NCI-H187 treated with DMSO at 0.1 percent for 48 hours (cell line): Measurements from ENCODE around the gene UCK1.
A peak's percentile ranks its signal among the peaks of the same experiment; 100 is the strongest.
"Not testable (repeated sequence)": the region's sequence is repeated elsewhere in the genome, so short reads cannot be mapped to it uniquely, and the experiment has no call there.

Experiments used
- DNase-seq: peaks from one replicate; lab custom pipeline; 2025; lab: John Stamatoyannopoulos, UW

UCK1 gene

GRCh38 chr9:131554087-131554842 lies 23.2 kb upstream of the UCK1 start:
- no peak for DNase-seq

DNA sequence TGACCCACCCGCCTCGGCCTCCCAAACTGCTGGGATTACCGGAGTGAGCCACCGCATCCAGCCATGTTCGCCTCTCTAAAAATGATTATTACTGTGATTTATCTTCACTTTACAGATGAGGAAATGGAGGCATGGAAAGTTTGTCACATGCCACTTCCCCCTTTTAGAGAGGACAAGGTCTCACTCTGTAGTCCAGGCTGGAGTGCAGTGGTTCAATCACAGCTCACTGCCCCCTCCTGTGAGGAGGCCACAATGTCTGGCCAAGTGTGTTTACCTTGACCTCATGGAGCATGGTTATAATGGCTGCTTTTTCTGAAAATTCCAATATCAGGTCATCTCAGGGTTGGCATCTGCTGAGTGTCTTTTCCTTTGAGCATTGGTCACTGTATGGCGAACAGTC lies 21.0 kb upstream of the UCK1 start:
- DNase-seq: no peak

DNA sequence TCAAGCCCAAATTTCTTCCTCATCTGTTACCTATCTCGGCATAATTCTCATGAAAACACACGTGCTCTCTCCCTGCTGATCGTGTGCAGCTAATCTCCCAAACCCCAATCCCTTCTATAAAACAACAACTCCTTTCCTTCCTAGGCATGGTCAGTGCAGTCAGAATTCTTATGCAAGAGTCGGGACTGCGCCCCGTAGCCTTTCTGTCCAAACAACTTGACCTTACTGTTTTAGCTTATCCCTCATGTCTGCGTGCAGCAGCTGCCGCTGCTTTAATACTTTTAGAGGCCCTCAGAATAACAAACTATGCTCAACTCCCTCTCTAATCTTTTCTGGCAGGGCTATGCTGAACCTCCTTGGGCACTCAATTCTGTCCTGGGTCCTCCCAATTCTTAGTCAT lies 19.4 kb upstream of the UCK1 start:
- DNase-seq: not testable (repeated sequence)

DNA sequence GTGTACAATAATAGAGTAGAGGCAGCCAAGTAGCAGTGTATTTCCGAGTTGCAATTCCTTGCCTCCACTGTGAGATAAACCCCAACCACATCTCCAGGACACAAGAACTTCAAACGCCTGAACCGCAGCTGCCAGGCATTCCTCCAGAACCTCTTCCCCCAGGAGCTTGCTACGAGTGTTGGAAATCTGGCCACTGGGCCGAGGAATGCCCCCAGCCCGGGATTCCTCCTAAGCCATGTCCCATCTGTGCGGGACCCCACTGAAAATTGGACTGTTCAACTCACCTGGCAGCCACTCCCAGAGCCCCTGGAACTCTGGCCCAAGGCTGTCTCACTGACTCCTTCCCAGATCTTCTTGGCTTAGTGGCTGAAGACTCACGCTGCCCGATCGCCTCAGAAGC lies 18.1 kb upstream of the UCK1 start:
- DNase-seq: not testable (repeated sequence)

- no peak for DNase-seq
Observed at GRCh38 chr9:131546336-131547084, 15.4 kb upstream of the UCK1 start.

GRCh38 chr9:131545786-131546335 lies 14.8 kb upstream of the UCK1 start:
- DNase-seq: no peak

DNA sequence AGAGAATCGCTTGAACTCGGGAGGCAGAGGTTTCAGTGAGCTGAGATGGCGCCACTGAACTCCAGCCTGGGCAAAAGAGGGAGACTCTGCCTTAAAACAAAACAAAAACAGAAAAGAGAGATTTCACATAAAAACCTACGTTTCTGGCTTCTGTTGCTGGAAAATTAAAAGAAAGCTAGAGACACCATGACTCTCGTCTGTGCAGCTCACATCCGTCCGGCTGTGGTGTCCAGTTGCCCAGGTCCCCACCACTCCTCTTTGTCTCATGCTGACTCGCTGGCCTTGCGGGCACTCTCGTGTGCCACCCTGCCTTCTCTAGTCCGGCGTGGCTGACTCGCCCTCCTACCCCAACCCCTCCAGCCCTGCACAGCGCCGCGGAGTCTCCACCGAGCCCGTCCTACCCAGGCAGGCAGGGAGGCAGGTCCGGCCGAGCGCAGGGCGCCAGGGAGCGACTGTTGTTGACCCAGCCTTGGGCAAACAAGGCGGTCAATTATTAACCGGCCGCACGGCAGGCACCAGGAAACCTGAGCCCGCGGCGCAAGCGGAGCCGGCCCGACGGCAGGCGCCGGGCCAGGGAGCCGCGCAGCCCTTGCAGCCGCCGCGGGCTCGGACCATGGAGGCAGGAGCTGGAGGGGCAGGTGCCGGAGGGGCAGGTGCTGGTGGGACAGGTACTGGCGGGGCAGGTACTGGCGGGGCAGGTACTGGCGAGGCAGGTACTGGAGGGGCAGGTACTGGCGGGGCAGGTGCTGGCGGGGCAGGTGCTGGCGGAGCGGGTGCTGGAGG lies 14.1 kb upstream of the UCK1 start, which contains the start of gene PRRT1B:
Gene PRRT1B (plus strand): TSS at position 521 of the 783 bp plus-strand sequence. CDS start 93 bp downstream, at position 614.
- no peak for DNase-seq

DNA sequence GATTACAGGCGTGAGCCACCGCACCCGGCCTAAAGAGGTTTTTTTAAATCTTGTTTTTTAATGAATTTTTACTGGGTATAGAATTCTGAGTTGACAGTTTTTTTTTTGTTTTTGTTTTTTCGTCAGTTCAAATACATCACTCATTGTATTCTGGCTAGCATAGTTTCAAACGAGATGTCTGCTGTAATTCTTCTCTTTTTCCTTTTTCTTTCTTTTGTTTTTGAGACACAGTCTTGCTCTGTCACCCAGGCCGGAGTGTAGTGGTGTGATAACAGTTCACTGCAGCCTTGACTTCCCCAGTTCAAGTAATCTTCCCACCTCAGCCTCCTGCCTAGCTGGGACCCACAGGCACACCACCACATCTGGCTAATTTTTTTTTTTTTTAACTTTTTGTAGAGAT lies 12.1 kb upstream of the UCK1 start:
- no peak for DNase-seq

GRCh38 chr9:131539223-131539923 lies 8.3 kb upstream of the UCK1 start:
- DNase-seq: no peak

GRCh38 chr9:131537946-131538345 lies 6.9 kb upstream of the UCK1 start:
- DNase-seq: no peak

DNA sequence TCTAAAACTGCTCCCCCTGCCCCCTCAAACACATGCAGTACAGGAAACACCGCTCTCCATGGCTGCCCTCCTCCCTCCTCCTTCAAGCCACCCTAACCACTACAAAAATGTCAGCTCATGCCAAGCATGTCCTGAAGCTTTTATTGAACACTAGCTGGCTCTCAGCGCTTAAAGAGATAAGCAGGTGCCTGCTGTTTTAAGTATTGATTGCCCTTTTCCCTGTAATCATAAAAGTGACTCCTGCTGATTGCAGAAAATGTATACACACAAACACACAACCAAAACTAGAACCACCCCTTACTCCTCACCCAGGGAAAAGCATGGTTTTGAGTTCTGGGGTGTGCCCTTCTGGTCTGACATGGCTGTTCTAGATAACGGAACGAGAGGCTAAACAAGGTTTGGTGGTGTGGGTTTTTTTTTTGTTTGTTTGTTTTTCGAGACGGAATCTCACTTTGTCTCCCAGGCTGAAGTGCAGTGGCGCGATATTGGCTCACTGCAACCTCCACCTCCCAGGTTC lies 3.7 kb upstream of the UCK1 start:
- DNase-seq: peak; percentile 3

GRCh38 chr9:131530546-131530919 lies 530 bp downstream of the UCK1 start:
- DNase-seq: no peak

DNA sequence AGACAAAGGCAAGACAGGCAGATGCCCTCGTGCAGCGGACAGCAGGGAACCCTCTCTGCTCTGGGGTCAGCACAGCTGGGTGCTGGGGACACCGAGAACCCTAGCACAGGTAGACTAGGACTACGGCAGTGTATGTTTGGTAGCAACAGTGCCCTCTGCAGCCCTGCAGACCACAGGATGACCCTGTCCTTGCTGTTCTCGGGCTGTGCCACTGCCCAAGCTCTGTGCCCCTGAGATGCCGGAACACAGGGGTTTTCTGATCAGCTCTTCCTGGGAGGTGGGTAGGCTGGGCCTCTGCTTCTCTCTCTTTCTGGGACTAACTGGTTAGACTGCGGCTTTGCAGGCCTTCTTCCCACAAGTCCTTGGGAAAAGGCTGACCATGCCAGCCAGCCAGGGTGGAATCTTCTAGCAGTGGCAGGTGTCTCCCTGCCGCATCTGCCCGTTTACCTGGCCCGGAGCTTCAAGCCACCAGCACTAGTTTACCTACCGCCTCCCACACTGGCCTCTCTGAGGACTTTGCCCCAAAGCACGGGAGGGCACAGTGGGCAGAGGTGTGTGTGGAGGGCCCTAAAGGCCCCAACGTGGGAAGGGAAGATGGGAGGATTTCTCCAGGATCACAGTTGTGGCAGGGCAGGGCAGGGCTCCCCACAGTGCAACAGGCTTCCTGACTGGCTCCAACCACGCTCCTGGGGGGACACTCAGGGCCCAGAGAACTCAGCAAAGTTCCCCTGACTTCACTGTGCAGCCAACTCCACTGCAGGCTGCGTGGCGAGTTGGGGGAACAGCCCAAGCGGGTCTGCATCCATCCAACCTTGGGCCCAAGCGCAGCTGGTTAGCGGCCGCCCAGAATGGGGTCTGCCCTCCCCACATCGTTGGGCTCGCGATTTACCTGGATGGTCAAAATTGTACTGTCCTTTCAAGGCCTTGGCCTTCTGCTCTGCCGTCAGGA lies 1.2 kb downstream of the UCK1 start:
- DNase-seq: no peak

DNA sequence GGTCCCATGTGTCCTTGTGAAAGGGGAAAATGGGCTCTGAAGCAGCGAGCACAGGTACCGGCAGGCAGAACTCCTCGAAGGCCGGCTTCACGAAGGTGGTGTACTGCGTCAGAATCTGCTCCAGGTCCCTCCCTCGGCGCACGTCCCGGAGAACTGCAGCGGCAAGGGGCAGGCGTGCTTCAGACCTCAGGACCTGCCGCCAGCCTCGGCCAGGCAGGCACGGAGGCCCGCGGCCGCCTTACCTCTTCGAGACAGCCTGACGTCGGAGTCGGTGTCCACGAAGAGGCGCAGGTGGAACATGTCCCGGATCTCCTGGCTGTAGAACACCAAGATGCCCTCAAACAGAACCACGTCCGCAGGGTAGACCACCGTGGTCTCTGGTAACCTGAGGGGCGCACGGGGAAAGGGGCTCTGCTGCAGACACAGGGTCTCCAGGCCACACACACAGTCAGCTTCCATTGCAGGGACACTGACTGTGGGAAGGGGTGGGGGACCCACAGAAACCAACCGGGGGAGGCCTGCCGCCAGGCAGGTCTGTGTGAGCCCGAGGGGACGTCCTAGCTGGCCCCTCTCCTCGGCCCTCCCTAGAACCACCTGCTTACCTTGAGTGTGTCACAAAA lies 2.1 kb downstream of the UCK1 start:
- no peak for DNase-seq

DNA sequence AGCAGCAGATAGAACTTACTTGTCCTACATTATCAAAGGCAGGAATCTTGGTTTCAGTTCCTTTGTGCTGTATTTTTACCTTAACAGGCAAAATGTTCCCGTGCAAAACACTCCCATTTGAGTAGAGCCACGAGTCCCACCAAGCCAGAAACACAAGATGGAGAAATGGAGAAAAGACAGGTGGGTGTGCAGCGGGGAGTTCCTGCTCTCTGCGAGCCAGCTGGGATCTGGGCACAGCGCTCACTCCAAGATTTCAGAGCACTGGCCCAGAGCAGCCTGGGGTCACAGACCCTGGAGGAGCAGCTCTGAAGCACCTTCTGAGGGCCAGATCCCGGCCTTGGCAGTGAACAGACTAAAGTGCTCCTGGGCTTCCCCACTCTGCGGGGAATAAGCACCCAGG lies 2.9 kb downstream of the UCK1 start:
- no peak for DNase-seq

DNA sequence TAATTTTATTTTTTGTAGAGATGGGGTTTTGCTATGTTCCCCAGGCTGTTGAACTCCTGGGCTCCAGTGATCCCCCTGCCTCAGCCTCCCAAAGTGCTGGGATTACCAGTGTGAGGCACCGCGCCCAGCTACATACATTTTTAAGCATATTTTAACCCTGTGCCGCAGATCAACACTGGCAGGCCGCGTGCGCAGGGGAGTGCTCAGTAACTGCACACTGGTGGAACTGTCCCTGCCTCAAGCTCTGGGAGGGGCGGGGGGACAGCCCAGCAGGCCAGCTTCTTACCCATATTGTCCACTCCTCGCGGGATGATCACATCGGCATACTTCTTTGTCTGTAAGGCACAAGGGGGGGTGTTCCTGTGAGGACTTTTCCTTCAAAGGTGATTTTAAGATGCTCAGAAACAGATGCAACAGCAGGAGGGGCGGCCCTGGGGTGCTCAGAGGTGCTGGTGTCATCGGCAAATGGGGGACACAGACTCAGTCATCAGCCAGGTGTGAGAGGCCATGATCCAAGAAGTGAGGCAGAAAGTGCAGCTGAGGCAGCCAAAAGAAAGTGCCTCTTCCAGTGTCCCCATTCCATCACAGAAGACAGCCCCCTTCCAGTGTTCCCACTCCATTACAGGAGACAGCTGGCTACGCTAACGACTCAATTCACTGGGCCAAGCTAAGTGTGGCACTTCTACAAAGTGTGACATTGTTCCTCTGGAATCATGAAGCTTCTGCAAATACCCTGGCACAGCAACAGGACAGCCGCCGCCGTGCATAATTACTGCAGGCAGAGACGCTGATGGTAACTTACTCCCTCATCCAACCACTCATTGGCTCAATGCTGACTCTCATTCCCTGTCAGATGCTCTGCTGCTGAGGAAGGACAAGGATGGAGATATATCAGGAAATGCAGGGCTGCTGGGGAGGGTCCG lies 5.2 kb downstream of the UCK1 start:
- DNase-seq: no peak

- DNase-seq: no peak
Observed at GRCh38 chr9:131524665-131525315, 6.3 kb downstream of the UCK1 start.
